AG09309 (cell line): ENCODE data around the gene ARHGEF38.

ENCODE experiments used
- DNase-seq: peaks from one replicate; pipeline ENCODE4 v3.0.0-alpha.2; 2010; ENCODE audit warnings: low read depth
- H3K4me3 ChIP-seq: 2 replicates; pipeline ENCODE4 v1.5.1; 2011; ENCODE audit warnings: mild to moderate bottlenecking, low read depth, low read length, moderate library complexity; ENCODE audit not compliant: control insufficient read depth
- TF ChIP-seq, protein P1 (sequence below): IDR thresholded peaks from 2 replicates; pipeline ENCODE4 v1.5.1; 2011; ENCODE audit warnings: mild to moderate bottlenecking, low read depth, low read length, inconsistent platforms; ENCODE audit not compliant: insufficient read depth, control insufficient read depth; ENCODE audit errors: missing control alignments

Gene ARHGEF38

DNA sequence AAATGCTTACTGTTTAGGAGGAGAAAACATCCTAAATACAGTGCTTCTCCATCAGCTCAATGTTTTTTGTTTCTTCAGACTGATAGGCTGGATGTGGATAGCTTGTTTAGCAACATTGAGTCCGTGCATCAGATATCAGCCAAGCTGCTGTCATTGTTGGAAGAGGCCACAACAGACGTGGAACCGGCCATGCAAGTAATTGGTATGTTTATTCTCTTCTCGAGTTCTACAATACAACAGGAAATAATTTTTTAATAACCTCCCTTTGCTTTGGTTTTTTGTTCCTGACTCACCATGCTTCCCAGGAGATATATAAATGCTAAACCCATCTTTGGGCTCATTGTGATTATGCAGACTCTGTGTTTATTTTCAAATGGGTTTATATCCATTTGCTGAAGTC is 60.9 kb downstream of the ARHGEF38 start:
- no peak overlapping the region for H3K4me3 ChIP-seq
- no peak for DNase-seq
- TF ChIP-seq, protein P1, sequence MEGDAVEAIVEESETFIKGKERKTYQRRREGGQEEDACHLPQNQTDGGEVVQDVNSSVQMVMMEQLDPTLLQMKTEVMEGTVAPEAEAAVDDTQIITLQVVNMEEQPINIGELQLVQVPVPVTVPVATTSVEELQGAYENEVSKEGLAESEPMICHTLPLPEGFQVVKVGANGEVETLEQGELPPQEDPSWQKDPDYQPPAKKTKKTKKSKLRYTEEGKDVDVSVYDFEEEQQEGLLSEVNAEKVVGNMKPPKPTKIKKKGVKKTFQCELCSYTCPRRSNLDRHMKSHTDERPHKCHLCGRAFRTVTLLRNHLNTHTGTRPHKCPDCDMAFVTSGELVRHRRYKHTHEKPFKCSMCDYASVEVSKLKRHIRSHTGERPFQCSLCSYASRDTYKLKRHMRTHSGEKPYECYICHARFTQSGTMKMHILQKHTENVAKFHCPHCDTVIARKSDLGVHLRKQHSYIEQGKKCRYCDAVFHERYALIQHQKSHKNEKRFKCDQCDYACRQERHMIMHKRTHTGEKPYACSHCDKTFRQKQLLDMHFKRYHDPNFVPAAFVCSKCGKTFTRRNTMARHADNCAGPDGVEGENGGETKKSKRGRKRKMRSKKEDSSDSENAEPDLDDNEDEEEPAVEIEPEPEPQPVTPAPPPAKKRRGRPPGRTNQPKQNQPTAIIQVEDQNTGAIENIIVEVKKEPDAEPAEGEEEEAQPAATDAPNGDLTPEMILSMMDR = no peak

DNA sequence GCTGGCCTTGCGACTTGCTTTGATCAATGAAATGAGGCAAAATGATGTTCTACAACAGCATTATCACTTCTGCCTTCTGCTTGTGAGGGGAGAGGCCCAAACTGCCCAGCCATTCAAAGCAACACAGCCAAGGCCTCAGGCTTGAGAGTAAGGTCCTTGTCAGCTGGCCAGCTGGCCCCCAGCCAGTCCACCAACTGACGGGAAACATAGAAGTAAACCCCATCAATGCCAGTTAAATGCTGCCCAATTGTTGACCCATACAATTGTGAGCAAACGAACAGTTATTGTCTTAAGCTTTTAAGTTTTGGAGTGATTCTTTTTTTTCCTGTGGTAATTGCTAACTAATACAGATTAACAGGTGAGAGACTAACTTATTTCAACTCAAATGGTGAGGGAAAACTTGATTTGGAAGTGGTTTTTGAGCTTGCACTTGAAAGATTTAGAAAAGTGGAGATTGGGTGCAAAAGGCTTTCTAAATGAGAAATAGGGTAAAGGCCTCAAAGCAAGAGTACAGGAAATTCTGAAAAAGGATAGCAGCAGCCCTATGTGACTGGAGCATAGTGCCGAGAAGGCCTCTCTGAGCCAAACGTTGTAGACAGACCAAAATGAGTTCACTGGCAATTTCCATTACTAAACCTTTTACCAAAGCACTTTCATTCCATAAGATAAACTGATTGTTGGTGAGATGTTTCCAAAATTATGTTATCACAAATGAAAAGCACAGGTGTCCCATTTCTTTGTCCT is 66.9 kb downstream of the ARHGEF38 start:
- DNase-seq = no peak
- TF ChIP-seq, protein P1 = no peak
- H3K4me3 ChIP-seq = no peak overlapping the region

DNA sequence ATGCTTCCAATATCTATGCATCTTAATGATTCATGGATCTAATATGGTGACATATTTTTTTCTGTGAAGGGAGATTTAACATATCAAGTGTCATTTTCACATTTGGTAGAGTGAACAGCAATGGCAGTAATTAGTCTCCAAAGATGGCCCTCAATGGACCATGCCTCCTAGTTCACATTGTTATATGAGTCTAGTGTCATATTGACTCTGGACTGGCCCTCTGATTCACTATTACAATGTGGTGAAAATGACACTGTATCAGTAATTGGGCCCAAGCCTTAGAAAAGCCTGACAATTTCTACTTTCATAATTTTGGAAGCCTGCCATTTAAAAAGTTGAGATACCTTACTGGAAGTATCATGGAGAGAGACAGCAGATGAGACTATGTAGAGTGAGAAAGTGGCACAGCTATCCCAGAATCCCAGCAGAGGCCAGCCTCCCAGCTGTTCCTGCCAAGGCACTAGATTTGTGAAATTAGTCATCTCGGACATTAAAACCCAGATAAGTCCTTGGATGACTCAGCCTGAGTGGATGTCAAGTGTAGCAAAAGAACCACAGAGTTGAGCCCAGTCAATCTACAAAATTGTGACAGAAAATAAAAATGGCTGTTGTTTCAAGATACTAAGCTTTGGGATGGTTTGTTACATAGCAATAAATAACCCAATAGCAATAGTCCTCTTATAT is 68.4 kb downstream of the ARHGEF38 start:
- DNase-seq = no peak
- H3K4me3 ChIP-seq = no peak overlapping the region
- TF ChIP-seq, protein P1 = no peak

DNA sequence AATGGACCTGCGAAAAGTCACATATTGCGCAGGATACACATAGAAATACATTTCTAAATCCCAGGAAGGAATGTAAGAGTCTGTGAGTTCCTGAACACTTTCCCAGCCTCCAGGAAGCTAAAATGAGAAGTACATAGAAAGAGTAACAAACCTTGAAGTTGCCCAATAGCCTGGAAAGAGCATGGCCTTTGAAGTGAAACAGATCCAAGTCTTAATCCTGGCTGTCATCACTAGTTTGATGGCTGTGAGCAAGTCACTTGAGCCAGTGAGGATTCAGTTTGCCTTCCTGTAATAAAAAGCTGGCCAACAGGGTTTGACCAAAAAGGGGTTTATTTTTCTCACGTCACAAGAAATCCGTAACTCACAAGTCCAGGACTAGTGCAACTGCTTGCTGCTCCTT is 69.8 kb downstream of the ARHGEF38 start:
- no peak for DNase-seq
- no peak overlapping the region for H3K4me3 ChIP-seq
- TF ChIP-seq, protein P1 = no peak

DNA sequence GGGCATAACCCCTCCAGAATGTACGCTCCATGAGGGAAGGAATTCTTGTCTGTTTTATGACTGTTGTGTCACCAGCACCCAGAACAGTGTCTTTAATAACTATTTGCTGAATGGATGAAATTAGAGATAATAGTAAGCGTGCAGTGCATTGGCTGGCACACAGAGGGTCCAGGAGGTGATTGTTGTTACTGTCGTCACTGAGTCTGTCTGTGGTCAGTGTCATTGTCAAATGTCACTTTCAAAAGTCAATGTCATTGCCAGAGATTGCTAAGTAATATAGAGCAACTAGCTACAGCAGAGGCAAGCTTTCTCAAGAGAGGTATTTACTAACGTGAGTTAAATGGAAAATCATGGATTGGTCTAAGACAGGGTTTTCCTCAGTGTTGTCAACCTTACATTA is 70.7 kb downstream of the ARHGEF38 start:
- no peak for DNase-seq
- H3K4me3 ChIP-seq = no peak overlapping the region
- TF ChIP-seq, protein P1 = no peak

DNA sequence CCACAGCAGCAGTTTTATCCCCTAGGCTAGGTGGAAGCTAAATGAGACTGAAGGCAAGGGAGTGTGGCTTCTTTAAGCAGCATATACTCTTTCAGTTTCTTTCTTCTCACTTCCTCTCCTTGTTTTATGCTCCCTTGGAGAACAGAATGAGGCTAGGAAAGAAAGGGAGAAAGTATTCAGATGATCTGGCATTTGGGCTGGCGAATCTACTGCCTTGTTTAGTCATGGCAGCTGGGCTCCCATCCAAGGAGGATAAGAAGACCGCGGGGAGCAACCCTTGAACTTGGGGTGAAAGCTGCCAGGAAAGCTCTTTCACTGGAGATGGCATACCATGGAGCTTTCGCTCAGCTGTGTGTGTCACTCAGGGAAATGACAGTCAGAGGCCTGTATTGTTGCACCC is 72.1 kb downstream of the ARHGEF38 start:
- H3K4me3 ChIP-seq = no peak overlapping the region
- peak; percentile 10 for DNase-seq
- TF ChIP-seq, protein P1 = no peak
